Suprapubic skin (tissue), 4 donors: ENCODE results near the gene KCNH1. TPM values are rescaled to one million over a fixed set of nuclear protein-coding genes. Genes with fewer than 3 reads are reported as not detected.

Experiments used
- DNase-seq, 2 donors: peaks; one replicate each; pipeline ENCODE4 v3.0.0-alpha.2; 2019; ENCODE audit warnings: low spot score in 2 of 2
- H3K27ac ChIP-seq: fragments of 200-600 bp; sonication (generic); one replicate; pipeline ENCODE4 v1.5.1; 2019
- H3K27me3 ChIP-seq: fragments of 200-600 bp; sonication (generic); one replicate; pipeline ENCODE4 v1.5.1; 2019
- H3K36me3 ChIP-seq: fragments of 200-600 bp; sonication (generic); one replicate; pipeline ENCODE4 v1.5.1; 2019
- H3K4me1 ChIP-seq: fragments of 200-600 bp; sonication (generic); one replicate; pipeline ENCODE4 v1.5.1; 2019
- H3K4me3 ChIP-seq: fragments of 200-600 bp; sonication (generic); one replicate; pipeline ENCODE4 v1.5.1; 2019; ENCODE audit warnings: mild to moderate bottlenecking
- H3K9me3 ChIP-seq: fragments of 200-600 bp; sonication (generic); one replicate; pipeline ENCODE4 v1.5.1; 2019
- CTCF ChIP-seq, 2 donors: fragments of 200-600 bp in 1 of 2; fragments of 450-650 bp in 1 of 2; sonication (generic) in 1 of 2; IDR thresholded peaks; one replicate each; pipeline ENCODE4 v1.5.1; 2016 to 2019; ENCODE audit warnings: antibody characterized with exemption in 2 of 2, mild to moderate bottlenecking in 1 of 2, moderate library complexity in 1 of 2
- EP300 ChIP-seq: sonication (generic); formaldehyde crosslinking; IDR thresholded peaks from one replicate; pipeline ENCODE4 v1.6.1; 2017; ENCODE audit warnings: antibody characterized with exemption
- POLR2A ChIP-seq, 2 donors: fragments of 450-650 bp; IDR thresholded peaks; one replicate each; pipeline ENCODE4 v1.6.1; 2017; ENCODE audit warnings: antibody characterized with exemption in 2 of 2, mild to moderate bottlenecking in 2 of 2, moderate library complexity in 2 of 2
- POLR2AphosphoS5 ChIP-seq, 3 donors: sonication (generic); formaldehyde crosslinking; IDR thresholded peaks; one replicate each; pipeline ENCODE4 v1.6.1; 2017; ENCODE audit warnings: antibody characterized with exemption in 3 of 3
- WGBS: methylation state at CpG from one replicate; pipeline ENCODE4 v1.1.5; 2018; 5-methylcytosine and 5-hydroxymethylcytosine counted together
- total RNA-seq, 4 donors: library from RNA; depleted of rRNA; stranded (reverse); fragments of >200 nt; gene quantifications; one replicate each; pipeline ENCODE4 v1.1.0, GENCODE V29; 2016

KCNH1 gene
- total RNA-seq, 4 donors from 2014 or later: 1.1 TPM; not detected in 3

GRCh38 chr1:210908791-210909190 is 225.2 kb downstream of the KCNH1 start:
- no peak overlapping the region for H3K4me3 ChIP-seq
- no peaks in the 10 kb centered on the region for H3K4me1 ChIP-seq
- H3K9me3 ChIP-seq: no peaks in the 10 kb centered on the region
- WGBS: 54% methylated on average over 3 of the region's 3 CpGs
- no peaks in the 10 kb centered on the region for H3K36me3 ChIP-seq
- no peak overlapping the region for H3K27ac ChIP-seq
- DNase-seq: no peak
- TF ChIP-seq EP300 (no peak), CTCF (IDR thresholded peaks at IDR 0.05) (no peak), POLR2AphosphoS5 (IDR thresholded peaks at IDR 0.05) (no peak), POLR2A (IDR thresholded peaks at IDR 0.05) (no peak)
- H3K27me3 ChIP-seq: no peaks in the 10 kb centered on the region

DNA sequence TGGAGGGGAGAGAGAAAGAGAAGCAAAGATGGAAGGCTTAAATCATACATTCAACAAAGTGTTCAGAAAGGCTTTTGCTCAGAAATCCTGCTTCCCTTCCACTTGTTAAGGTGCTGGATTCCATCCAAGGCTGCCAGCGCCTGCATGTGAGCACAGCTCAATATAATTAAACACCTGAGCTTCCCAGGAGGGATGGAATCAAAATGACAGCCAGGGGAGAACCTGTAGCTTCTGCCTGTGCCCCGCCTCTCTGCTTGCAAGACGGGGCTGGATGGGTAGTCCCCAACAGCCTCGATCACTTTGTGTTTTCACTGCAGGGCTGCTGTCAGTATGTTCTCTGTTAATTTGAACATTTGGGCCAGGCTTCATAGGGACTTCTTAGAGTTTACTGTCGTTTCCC is 225.7 kb downstream of the KCNH1 start:
- DNase-seq: no peak
- H3K9me3 ChIP-seq: no peaks in the 10 kb centered on the region
- no peak overlapping the region for H3K4me3 ChIP-seq
- H3K27me3 ChIP-seq: no peaks in the 10 kb centered on the region
- TF ChIP-seq POLR2AphosphoS5 (IDR thresholded peaks at IDR 0.05) (no peak), EP300 (no peak), CTCF (IDR thresholded peaks at IDR 0.05) (no peak), POLR2A (IDR thresholded peaks at IDR 0.05) (no peak)
- H3K4me1 ChIP-seq: no peaks in the 10 kb centered on the region
- no peaks in the 10 kb centered on the region for H3K36me3 ChIP-seq
- H3K27ac ChIP-seq: no peak overlapping the region
- WGBS: 41% methylated on average over 5 of the region's 5 CpGs

DNA sequence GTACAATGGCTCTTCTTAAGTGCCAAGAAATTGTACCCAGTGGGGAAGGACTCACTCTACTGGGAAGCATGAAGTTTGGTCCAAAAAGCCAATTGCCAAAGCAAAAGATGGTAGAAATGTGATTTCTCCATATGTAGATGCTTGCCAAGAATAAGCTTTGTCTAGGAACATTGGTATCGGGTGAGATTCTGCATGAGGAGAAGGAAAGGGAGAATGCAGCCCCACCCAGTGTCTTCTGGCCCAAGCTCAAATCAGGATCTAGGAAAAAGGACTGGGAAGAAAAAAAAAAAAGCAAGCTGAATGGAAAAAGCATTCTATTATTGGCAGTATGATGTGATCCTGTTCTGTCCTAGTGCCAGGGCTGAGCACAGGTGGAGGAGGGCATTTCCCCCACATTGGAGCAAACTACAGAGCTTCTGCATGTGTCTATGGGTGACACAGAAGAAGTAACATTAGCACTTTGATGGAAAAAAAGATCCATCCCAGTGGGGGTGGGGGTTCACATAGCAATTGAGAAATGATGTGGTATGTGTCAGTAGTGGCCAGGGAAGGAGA is 226.6 kb downstream of the KCNH1 start:
- TF ChIP-seq POLR2A (IDR thresholded peaks at IDR 0.05): no peak
- TF ChIP-seq POLR2AphosphoS5 (IDR thresholded peaks at IDR 0.05): no peak
- TF ChIP-seq EP300: no peak
- no peak for TF ChIP-seq CTCF (IDR thresholded peaks at IDR 0.05)
- no peaks in the 10 kb centered on the region for H3K4me1 ChIP-seq
- no peaks in the 10 kb centered on the region for H3K9me3 ChIP-seq
- 38% methylated on average over 1 of the region's 1 CpG for WGBS
- H3K27me3 ChIP-seq: no peaks in the 10 kb centered on the region
- no peak overlapping the region for H3K27ac ChIP-seq
- H3K36me3 ChIP-seq: no peaks in the 10 kb centered on the region
- no peak overlapping the region for H3K4me3 ChIP-seq
- no peak for DNase-seq

- Histone ChIP-seq H3K4me3 (no peak overlapping the region), H3K27ac (no peak overlapping the region), H3K9me3 (no peaks in the 10 kb centered on the region), H3K4me1 (no peaks in the 10 kb centered on the region), H3K36me3 (no peaks in the 10 kb centered on the region), H3K27me3 (no peaks in the 10 kb centered on the region)
- DNase-seq: no peak
- 55% methylated on average over 7 of the region's 7 CpGs for WGBS
- no peak for TF ChIP-seq EP300
- TF ChIP-seq POLR2AphosphoS5 (IDR thresholded peaks at IDR 0.05): no peak
Measured at GRCh38 chr1:210905944-210906453, 227.9 kb downstream of the KCNH1 start.

DNA sequence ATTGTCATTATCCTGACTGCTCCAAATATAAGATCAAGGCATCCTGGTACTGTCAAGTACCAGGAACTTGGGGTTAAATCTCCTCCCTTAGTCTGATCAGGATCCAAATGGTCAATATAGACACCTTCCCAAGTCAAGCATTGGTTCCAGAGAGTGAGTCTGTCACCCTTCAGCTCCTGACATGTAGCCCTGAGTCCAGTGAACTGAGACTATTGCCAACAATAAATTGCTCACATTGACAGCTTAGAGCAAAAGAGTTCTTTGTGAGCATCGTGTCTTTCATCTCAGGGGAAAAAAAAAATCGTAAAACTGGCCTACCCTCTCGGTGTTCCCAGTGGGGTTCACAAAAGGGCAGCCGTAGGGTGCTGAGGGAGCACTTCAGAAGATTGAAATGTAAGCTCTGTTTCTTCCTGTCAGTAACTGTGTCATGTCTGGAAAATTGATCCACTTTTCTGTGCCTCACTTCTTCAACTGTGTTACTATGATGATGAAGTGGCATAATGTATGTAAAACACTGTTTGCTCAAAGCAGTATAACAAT is 228.5 kb downstream of the KCNH1 start:
- no peaks in the 10 kb centered on the region for H3K9me3 ChIP-seq
- no peaks in the 10 kb centered on the region for H3K4me1 ChIP-seq
- no peak overlapping the region for H3K4me3 ChIP-seq
- H3K27me3 ChIP-seq: no peaks in the 10 kb centered on the region
- H3K36me3 ChIP-seq: no peaks in the 10 kb centered on the region
- TF ChIP-seq POLR2AphosphoS5 (IDR thresholded peaks at IDR 0.05) (no peak), EP300 (no peak), POLR2A (IDR thresholded peaks at IDR 0.05) (no peak), CTCF (IDR thresholded peaks at IDR 0.05) (no peak)
- 33% methylated on average over 4 of the region's 4 CpGs for WGBS
- DNase-seq: no peak
- no peak overlapping the region for H3K27ac ChIP-seq
